ENCODE results near the gene MPHOSPH10.
"Not testable (repeated sequence)": the region's sequence is repeated elsewhere in the genome, so short reads cannot be mapped to it uniquely, and the experiment has no call there.

The MPHOSPH10 gene

DNA sequence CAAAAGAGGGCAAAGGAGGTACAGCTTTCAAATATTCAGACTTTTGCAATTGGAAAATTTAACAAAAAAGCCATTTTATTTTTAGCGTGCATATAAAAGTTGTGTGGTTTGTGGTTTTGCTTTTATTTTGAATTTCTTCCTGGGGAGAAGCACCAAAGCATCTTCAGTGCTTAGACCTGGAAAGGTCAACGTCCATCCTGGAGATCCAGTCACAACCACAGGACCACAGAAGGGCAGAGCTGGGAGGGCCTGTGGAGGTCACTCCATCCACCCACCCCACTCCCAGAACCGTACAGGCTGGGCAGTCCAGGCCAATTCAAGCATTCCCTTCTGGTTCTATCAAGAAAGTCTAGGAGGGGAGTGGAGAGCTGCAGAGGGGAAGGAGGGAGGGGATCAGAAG is 43.8 kb downstream of the MPHOSPH10 start:
- DNase-seq, result no peak

GRCh38 chr2:71178836-71179235 is 48.4 kb downstream of the MPHOSPH10 start:
- not testable (repeated sequence) for DNase-seq

- no peak for DNase-seq
These were observed 50.9 kb downstream of the MPHOSPH10 start for GRCh38 chr2:71181316-71181715.

- not testable (repeated sequence) for DNase-seq
These were observed 53.1 kb downstream of the MPHOSPH10 start for GRCh38 chr2:71183306-71184115.

GRCh38 chr2:71186973-71187372 is 56.5 kb downstream of the MPHOSPH10 start:
- DNase-seq, result no peak

GRCh38 chr2:71187589-71187988 is 57.2 kb downstream of the MPHOSPH10 start:
- no peak for DNase-seq

DNA sequence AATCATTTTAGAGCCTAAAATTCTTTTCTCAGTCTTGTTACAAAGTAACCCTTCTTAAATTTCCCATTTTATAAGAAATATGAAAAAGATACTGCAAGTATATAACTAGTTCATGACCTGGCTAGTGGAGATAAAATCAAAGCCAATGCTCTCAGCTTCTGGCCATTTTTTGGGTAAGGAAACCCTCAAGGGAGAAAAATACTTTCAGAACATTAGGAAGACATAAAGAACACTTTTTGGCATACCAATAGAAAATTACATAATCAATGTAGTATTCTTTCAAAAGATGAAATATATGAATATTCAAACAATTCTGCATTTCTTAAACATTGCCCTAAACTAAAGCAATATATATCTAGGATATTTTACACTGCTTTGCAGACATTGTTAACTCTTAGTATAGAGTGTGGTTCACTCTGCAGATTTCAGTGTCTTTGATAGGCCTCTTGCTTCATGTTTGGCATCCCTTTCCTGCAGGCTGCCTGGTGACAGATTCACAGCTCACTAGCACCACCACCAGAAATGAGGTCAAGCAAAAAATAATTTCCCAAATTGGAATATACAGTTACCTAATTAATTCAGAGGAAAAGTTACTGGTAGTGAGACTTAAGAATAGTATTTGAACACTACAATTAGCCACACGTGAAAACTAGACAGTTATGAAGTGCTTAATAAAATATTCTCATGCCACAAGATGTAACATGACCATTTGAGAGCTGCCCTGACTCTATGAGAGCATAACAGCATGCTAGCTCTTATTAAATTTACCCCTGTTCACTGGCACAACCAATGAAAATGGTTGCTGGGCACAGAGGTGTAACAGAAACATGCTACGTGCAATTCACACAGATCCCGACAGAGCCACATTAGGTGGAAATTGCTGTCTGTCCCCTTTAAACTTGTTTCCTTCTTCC is 60.5 kb downstream of the MPHOSPH10 start:
- no peak for DNase-seq

GRCh38 chr2:71191570-71191943 is 61.1 kb downstream of the MPHOSPH10 start:
- no peak for DNase-seq

All from activated CD4-positive, alpha-beta T cell treated with anti-CD3 and anti-CD28 coated beads, Interleukin-2, amount 50 U/mL, for 48 hours (primary cell).